PFSK-1 (cell line): Measurements from ENCODE around the gene MSH3.

Experiments
- POLR2AphosphoS5 ChIP-seq: IDR thresholded peaks from 2 replicates; pipeline ENCODE4 v1.6.1; 2012; ENCODE audit warnings: low read depth, mild to moderate bottlenecking, control low read depth, low read length, moderate library complexity
- SIN3A ChIP-seq: IDR thresholded peaks from 2 replicates; pipeline ENCODE4 v1.6.1; 2012; ENCODE audit warnings: mild to moderate bottlenecking, low read length, moderate library complexity, borderline replicate concordance; ENCODE audit not compliant: insufficient read depth
- TAF1 ChIP-seq: IDR thresholded peaks from 2 replicates; pipeline ENCODE4 v1.6.1; 2012; ENCODE audit warnings: low read length, control low read depth, borderline replicate concordance; ENCODE audit not compliant: insufficient read depth

DNA sequence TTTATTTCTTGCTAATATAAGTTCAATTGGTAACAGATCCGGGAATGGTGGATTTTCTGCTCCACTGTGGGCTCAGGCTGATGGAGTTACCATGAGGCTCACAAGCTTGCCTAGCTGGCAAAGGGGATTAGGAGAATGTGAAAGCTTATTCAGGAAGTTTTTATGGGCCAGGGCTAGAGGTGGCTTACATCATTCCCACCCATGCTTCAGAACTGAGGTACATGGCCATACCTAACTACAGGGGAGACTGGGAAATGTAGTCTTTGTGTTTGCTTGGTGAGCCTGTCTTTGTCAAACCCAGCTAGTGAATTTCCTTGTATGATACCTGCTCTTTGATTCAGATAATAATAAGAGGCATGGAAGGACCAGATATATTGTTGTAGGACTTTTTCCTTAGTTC, 106.2 kb downstream of the MSH3 start:
- TF ChIP-seq TAF1 = no peak
- no peak for TF ChIP-seq SIN3A
- no peak for TF ChIP-seq POLR2AphosphoS5
